GM18873 (cell line): Measurements from ENCODE around the gene GET3.

Source experiments
- ATAC-seq: cut with Tn5 transposase; IDR thresholded peaks from one replicate; pipeline ENCODE4 v1.9.1; 2021; ENCODE audit warnings: mild to moderate bottlenecking, moderate library complexity, moderate number of reproducible peaks; ENCODE audit not compliant: unreplicated experiment, low FRiP score

The GET3 gene

DNA sequence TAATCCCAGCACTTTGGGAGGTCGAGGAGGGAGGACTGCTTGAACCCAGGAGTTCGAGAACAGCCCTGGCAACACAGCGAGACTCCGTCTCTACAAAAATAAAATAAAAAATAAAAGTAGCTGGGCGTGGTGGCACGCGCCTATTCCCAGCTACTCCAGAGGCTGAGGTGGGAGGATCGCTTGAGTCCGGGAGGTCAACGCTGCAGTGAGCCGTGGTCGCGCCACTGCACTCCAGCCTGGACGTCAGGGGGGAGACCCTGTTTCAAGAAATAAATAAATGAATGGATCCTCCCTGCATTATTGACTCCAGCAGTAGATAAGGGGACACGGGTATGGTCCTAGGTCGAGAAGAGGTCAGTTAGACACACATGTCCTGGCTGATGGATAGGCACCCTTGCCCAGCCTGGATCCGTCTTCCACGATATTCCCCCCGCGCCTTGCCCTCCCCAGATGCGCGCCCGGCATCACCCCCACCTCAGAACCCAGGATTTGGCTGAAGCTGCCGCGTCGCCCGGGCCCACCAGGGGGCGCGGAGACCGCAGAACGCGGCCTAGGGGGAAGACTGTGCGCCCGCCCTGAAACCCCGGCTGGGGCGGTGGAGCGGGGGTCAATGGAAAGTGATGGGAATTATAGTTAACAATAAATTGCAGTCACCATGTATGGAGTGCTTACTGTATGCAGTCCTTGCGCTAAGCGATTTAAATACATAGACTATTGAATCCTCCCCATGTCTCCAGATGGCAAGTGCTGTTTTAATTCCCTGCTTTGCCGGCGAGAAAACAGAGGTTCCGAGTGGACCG, 40.1 kb downstream of the GET3 start:
- ATAC-seq, result no peak

DNA sequence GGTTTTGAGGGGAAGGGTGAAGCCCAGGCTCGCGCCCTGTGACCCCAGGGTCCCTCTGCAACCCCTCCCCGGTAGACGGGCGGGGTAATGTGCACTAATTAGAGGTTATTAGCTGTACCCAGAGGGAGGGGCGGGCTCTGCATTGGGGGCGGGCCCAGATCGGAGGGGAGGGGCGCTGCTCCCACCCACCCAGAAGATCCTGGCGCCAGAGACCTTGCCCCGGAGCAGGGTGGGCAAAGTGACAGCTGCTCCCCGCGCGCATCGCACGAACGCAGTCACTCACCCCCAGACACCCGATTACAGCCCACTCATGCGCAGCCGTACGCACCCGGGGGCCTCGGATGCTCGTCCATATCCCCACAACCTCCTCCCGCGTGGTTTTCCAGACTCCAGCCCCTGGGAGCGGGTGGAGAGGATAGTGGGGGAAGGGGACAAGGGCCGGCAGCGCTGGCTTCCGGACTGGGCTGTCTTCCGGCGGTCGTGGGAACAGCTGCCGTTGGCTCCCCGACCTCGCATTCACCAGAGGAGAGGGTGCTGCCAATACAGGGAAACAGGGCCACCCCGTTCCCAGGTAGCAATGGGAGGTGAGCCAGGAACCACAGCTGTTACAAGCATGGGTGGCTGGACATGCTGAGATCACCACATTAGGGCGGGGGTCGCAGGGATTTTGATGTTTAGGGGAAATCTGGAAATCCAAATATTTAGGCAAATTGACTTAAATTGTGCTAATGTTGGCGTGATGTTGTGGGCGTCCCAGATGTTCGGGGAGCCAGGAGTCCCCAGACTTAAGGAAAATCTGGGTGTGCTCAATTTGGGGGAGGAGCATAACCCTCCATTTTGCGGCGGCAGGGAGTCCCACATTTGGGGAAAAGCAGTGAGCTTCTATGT, 41.0 kb downstream of the GET3 start:
- ATAC-seq, result no peak

DNA sequence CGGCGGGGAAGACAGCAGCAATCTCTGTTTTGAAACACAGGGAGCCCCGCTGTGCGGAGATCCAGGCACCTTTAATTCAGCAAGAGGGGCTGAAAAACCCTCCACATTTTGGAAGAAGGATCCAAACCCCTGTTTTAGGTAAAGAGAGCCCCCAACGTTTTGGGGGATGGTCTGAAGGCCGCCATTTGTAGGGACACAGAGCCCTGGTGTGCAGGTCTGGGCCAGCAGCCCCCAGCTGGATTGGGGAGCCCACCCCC, 41.5 kb downstream of the GET3 start:
- ATAC-seq, result no peak

DNA sequence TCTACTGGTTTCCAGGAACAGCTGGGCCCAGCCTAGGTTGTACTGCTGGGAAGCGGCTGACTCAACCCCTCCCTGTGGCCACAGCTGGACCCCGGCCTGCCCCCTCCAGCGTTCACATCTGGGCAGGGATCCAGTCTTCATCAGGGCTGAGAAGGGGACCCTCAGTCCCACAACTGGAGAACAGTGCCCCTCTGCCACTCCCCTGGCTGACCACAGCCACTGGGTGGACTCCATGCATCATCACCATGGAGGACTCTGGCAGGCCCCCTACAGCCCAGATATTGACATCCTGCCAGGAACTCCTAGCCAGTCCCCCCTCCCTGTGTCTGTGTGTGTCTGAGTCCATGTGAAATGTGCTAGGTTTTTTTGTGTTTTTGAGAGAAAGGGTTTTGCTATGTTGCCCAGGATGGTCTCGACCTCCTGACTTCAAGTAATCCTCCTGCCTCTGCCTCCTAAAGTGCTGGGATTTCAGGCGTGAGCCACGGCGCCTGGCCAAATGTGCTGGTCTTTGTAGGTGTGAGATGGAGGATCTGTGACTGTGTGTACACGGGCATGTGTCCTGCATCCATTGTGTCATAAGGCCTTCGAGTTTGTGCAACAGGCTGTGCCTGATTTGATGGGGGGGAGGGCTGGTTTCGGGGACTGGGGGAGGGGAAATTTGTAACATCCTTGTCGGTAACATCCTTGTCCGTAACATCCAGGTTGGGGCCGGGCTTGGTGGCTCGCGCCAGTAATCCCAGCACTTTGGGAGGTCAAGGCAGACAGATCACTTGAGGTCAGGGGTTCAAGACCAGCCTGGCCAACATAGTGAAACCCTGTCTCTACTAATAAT, 42.1 kb downstream of the GET3 start:
- ATAC-seq, result no peak

DNA sequence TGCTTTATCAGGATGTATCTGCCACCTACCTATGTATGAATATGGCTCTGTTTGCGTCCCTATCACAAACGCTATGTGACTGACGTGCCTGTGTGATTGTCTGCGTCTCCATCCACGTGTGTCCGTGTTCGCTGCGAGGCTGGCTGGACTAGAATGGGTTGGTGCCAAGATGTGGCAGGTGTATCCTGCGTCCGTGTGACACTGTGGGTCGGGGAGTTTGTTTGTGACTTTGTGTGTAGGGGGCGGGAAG, 44.8 kb downstream of the GET3 start:
- ATAC-seq, result no peak

DNA sequence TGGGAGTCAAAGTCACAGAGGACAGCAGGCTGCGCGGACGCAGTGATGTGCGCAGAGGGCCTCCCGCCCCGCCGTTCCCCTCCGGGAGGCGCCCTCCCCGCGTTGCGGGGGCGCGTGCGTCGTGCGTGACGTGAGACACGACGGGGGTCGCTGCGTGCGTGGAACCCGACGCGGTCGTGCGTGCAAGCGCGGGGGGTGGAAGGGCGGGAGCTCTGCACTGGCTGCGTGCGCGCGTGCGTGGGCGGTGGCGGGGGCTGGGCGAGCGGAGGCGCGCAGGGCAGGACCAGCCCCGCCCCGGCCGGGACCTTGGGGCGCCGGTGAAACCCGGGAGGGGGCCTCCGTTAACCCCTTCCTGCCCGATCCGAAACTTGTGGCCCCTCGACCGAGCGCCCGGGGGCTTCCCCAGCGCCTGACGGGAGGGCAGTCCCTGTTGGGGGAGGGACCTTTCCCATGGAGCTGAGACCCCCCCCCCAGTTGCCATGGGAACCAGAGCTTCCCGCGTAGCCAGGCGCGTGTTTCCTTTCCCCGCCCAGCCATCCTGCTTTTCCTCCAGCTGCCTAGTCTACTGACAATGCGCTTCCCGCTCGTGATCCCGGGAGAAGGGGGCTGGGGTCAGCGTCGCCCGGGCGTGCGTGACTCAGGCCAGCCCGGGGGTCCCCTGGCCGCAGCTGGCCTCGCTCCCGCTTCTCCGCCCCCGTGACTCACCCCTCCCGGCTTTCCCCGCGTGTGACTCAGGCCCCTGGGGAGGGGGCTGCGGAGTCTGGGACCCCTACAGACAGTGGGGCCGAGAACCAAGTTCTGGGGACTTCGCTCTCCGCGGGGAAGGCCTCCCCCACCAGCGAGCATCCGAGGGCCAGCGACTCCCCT, 45.4 kb downstream of the GET3 start:
- no peak for ATAC-seq

DNA sequence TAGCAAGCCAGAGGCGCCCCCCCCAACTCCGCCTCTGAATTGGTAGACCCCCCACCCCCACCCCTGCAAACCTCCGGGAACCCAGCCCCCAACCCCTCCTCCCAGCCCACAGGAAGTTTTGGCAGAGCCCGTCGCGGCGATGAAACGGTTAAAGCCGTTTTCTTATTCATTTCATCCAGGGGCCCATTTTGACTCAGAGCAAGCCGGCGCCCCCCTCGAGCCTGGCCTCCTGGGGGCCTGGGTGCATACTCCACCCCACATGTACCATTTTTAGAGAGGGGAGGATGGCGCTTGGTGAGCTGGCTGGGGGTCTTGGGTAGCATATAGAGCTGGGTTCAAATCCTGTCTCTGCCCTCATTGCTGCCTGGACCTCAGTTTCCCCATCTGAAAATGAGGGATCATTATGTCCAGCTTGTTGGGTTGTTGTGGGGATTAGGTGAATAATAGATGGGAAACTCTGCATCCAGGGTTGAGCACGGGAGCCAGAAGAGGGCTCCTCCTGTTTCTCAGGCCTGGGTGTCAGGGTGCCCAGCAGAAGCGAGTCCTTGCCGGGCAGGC, 46.1 kb downstream of the GET3 start:
- no peak for ATAC-seq

DNA sequence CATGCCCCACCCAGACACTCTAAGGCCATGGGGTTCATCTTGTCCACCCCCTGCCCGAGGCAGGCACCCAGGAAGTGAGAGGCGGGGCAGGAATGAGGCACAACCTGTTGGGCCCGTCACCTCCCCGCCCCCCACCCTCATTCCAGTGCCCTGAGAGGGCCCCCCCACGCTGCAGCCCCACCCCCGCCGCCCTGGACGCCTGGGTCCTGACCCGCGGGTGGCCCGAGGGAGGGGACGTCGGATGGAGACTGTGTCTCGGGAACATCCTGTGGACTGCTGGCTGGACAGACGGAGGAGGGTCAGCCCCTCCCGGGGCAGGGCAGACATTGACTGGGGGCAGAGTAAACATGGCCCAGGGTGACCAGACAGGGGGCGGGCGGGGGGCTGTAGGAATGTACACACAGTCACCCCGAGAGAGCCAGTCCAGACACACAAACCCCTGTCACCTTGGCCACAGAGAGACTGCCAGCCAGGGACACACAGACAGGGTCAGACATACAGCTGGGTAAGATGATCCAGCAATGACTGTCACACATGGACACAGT, 46.6 kb downstream of the GET3 start:
- no peak for ATAC-seq

DNA sequence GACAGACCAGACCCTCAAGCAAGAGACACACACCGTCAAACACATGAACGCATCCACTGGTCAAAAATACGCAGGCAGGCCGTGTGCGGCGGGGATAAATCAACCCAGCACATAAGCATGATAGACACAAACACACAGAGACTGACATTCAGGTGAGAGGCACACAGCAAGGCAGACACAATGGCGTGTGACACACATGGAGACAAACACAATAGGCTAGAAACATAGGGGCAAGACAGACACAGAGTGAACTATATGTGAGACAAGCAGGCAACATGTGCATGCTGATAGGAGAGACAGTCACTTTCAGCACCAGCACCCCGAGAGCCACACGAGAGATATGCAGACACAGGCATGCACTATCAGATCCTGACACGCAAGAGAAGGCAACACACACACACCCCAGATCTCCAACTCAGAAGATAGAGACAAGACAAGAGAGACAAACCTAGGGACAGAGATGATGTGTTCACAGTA, 47.1 kb downstream of the GET3 start:
- no peak for ATAC-seq

DNA sequence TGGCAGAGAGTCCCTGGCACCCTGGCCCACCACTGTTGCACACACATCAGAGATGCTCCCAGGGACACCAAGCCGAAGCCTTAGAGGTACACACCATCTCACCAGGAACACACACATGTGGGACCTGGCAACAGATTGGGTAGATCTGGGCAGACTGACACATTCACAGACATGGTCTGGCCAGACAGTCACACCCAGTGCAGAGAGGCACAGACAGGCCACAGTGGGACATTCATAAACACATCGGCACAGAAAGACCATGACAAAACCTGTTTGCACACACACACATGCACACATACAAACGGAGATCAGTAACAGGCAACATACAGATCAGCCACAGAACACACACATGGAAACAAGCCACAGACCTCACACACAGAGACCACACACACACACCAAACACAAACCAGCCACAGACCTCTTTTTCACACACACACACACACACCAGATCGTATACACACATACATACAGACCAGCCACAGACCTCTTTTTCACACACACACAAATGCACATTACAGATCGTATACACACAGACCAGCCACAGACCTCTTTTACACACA, 47.7 kb downstream of the GET3 start:
- ATAC-seq, result no peak

DNA sequence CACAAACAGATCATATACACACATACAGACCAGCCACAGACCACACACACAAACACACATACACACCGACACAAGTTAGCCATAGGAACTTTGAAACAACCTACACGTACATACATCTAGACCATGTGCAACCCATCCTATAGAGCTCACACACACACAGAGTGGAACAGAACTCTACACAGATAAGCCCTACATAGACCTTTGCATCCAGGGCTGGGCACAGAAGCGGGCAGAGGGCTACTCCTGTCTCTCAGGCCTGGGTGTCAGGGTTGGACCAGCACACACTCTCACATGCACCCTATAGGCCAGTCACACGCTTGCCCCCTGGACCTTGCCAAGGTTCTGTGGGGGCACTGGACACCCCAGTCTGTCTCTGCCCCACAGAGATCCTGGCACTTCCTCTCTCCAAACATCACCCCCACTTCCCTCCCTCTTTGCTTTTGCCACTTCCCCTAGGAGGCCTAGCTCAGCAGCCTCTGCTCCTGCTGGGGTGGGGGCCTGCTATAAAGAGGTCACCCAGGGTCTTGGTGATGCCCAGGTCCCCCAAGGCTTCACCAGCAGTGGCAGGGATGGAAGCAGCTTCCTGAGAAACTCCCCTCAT, 48.2 kb downstream of the GET3 start:
- ATAC-seq, result no peak

DNA sequence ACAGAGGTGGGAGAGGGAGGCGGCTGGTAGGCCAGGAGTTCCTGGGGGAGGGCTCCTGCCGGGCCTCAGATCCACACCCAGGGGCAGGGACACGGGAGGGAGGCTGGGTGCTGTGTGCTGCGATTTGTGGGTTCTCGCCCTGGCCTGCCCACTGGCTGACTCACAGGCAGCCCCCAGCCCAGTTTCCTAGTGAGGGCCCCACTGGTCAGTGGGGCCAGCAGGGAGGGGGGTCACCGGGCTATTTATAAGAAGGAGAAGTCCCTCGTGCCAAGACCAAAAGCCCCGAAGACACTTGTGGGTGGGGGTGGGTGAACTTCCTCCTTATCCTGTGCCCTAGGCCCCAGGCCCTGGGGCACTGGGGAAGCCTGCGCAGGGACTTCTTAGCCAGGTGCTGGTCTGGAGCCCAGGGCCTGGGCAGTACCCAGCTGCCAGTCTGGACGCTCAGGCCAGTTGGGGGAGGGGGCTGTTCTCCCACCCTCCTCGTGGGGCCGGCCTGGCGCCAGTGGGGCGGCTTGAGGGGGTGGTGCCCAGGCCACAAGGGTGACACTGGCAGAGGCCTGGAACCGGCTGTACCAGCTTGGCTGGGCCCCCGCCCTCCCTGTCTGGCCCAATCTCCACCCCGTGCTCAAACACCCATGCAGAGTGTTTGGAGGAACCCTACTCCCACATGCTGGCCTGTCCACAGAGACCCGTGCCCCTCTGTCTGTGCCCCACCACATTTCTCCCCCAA, 49.0 kb downstream of the GET3 start:
- ATAC-seq, result no peak

DNA sequence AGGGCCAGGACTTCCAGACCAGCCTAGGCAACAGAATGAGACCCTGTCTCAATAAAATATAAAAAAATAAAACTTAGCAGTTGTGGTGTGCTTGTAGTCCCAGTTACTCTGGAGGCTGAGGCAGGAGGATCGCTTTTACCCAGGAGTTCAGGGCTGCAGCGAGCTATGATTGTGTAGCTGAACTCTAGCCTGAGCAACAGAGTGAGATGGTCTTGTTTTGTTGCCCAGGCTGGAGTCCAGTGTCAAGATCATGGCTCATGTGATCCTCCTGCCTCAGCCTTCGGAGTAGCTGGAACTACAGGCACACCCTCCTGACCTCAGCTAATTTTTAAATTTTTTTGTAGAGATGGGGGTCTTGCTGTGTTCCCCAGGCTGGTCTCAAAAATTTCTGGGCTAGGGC, 49.7 kb downstream of the GET3 start:
- ATAC-seq, result no peak

DNA sequence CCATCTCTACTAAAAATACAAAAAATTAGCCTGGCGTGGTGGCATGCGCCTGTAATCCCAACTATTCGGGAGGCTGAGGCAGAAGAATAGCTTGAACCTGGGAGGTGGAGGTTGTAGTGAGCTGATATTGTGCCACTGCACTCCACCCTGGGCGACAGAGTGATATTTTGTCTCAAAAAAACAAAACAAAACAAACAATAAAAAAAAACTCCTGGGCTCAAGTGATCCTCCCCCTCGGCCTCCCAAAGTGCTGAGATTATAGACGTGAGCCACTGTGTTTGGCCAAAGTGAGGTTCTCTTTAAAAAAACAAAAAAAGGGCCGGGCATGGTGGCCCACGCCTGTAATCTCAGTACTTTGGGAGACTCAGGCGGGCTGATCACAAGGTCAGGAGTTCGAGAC, 50.2 kb downstream of the GET3 start:
- no peak for ATAC-seq

DNA sequence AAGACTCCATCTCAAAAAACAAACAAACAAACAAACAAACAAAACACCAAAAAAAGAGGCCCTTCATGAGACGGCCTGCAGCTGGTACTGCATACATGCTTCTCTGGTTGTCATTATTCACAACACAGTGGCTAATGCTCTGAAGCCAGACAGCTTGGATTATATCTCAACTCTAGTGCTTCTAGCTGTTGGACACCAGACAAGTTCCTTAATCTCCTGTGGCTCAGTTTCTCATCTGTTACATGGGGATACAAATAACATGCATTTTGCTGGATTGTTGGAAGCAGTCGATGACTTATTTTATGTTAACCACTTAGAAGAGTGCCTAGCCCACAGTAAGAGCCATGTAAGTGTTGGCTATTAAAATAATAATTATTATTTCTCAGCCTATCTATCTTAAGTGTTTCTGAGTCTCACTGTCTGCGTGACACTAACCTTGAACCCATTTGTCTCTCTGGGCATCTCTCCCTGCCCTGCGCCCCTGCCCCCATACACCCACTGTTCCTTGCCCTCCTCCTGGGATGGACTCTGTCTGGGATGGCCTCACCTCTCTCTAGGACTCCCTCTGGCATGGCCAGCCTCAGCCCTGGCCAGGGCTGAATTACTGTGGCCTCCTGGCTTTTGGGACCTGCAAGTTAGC, 50.9 kb downstream of the GET3 start:
- no peak for ATAC-seq

DNA sequence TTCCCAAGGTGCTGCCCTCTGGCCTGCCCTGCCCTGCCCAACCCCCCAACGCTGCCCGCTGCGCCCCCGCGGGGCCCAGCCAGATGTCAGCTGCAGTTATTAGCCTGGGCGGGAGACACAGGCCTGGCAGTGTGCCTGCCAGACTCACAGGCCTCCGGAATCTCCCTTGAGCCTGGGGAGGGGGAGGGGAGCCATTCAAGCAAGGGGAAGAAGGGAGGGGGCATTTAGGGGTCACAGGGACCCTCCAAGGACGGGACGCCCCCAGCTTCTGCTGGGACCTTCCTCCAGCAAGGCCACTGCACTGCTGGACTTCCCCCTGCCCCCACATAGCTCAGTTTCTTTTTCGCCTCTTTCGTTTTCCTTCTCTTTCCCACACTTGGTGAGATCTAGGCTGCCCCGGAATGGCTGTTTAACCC, 51.4 kb downstream of the GET3 start:
- no peak for ATAC-seq

DNA sequence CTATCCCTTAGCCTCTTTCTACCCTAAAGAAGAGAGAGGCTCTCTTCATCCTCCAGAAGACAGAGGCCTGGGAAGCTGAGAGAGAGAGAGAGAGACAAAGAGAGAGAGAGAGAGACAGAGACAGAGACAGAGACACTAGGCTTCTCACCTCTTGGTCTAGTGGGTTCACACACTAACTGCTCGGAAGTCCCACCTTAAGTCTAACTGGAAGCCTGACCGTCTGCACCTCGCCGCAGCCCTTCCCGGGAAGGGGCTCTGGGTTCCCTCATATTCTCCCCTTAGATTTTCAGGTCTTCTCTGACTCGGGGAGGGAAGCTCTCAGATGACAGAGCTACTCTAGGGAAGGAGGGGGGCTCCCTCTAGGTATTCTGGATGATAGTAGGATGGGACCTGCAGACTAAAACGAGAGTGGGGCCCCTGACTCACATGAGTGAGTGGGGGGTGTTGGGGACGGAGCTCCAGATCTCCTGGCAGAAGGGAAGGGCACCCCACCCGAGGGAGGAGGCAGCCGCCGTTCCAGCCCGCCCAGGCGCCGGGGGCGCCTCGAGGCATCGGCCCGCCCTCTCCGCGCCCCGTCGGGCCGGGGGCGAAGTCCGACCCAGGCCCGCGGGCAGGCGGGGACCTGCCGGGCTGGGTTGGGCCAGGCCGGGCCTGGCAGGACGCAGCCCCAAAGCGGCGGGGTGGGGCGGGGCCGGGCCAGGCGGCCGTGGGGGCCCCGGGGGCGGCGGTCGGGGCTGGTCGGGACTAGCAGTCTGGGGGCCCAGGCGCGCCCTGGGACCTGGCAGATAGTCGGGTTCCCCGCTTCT, 52.0 kb downstream of the GET3 start:
- ATAC-seq, result no peak
